DND-41 (cell line): ENCODE results near the gene TMEM236.
A peak's percentile ranks its signal among the peaks of the same experiment; 100 is the strongest.

ENCODE experiments used
- ATAC-seq: fragments of 200-7000 bp; cut with Tn5 transposase; 3 replicates; pipeline ENCODE4 v1.9.1; 2021; ENCODE audit warnings: low read depth; ENCODE audit not compliant: insufficient read depth
- DNase-seq: peaks from one replicate; pipeline ENCODE4 v3.0.0-alpha.2; 2020
- H2AFZ ChIP-seq: 2 replicates; pipeline ENCODE4 v1.6.0; 2012; ENCODE audit warnings: low read depth, low read length
- H3K27ac ChIP-seq: 2 replicates; pipeline ENCODE4 v1.5.1; 2012; ENCODE audit warnings: low read length, inconsistent platforms
- H3K27me3 ChIP-seq: fragments of 200-600 bp; sonication (generic); 2 replicates; pipeline ENCODE4 v1.6.0; 2012; ENCODE audit warnings: low read length, mild to moderate bottlenecking, inconsistent platforms; ENCODE audit not compliant: insufficient read depth, poor library complexity
- H3K36me3 ChIP-seq: 2 replicates; pipeline ENCODE4 v1.5.1; 2012; ENCODE audit warnings: low read length, inconsistent platforms; ENCODE audit not compliant: insufficient read depth
- H3K4me1 ChIP-seq: 2 replicates; pipeline ENCODE4 v1.5.1; 2012; ENCODE audit warnings: mild to moderate bottlenecking, low read length; ENCODE audit not compliant: insufficient read depth
- H3K4me2 ChIP-seq: 2 replicates; pipeline ENCODE4 v1.6.0; 2012; ENCODE audit warnings: mild to moderate bottlenecking, moderate library complexity, low read length, inconsistent platforms; ENCODE audit not compliant: insufficient read depth
- H3K4me3 ChIP-seq, 2 experiments: fragments of 200-600 bp in 1 of 2; shearing (Covaris generic) in 1 of 2; 2 replicates each; pipeline ENCODE4 v1.5.1; 2012 to 2016; ENCODE audit warnings: inconsistent platforms in 2 of 2, low read length in 2 of 2, mild to moderate bottlenecking in 2 of 2, low read depth in 1 of 2, moderate library complexity in 1 of 2
- H3K79me2 ChIP-seq: 2 replicates; pipeline ENCODE4 v1.6.0; 2012; ENCODE audit warnings: low read length, inconsistent platforms; ENCODE audit not compliant: insufficient read depth
- H3K9ac ChIP-seq: 2 replicates; pipeline ENCODE4 v1.6.0; 2012; ENCODE audit warnings: low read depth, mild to moderate bottlenecking, inconsistent platforms, low read length, moderate library complexity
- H3K9me3 ChIP-seq: 2 replicates; pipeline ENCODE4 v1.5.1; 2012; ENCODE audit warnings: low read length, moderate library complexity, mild to moderate bottlenecking, inconsistent platforms; ENCODE audit not compliant: insufficient read depth, severe bottlenecking
- H4K20me1 ChIP-seq: 2 replicates; pipeline ENCODE4 v1.6.0; 2012; ENCODE audit warnings: low read length; ENCODE audit not compliant: insufficient read depth
- EZH2 ChIP-seq: IDR thresholded peaks from 3 replicates; pipeline ENCODE4 v1.6.1; 2012; ENCODE audit warnings: borderline replicate concordance, low read depth, mild to moderate bottlenecking, moderate library complexity, low read length, inconsistent platforms; ENCODE audit not compliant: severe bottlenecking
- TF ChIP-seq, protein P1 (sequence below): IDR thresholded peaks from 2 replicates; pipeline ENCODE4 v1.5.1; 2012; ENCODE audit warnings: borderline replicate concordance, low read length, moderate library complexity, mild to moderate bottlenecking; ENCODE audit not compliant: poor library complexity, severe bottlenecking; ENCODE audit errors: extremely low read depth

The TMEM236 gene

GRCh38 chr10:17781856-17782255 lies 29.9 kb downstream of the TMEM236 start:
- Histone ChIP-seq H3K4me2 (no peak overlapping the region), H3K27ac (no peak overlapping the region), H3K4me1 (peaks cover 15% of the 10 kb centered on the region), H4K20me1 (no peaks in the 10 kb centered on the region), H2AFZ (no peak overlapping the region), H3K36me3 (no peaks in the 10 kb centered on the region), H3K9ac (no peak overlapping the region), H3K27me3 (no peaks in the 10 kb centered on the region), H3K9me3 (no peaks in the 10 kb centered on the region), H3K79me2 (no peaks in the 10 kb centered on the region), H3K4me3 (no peak overlapping the region)
- TF ChIP-seq, protein P1, sequence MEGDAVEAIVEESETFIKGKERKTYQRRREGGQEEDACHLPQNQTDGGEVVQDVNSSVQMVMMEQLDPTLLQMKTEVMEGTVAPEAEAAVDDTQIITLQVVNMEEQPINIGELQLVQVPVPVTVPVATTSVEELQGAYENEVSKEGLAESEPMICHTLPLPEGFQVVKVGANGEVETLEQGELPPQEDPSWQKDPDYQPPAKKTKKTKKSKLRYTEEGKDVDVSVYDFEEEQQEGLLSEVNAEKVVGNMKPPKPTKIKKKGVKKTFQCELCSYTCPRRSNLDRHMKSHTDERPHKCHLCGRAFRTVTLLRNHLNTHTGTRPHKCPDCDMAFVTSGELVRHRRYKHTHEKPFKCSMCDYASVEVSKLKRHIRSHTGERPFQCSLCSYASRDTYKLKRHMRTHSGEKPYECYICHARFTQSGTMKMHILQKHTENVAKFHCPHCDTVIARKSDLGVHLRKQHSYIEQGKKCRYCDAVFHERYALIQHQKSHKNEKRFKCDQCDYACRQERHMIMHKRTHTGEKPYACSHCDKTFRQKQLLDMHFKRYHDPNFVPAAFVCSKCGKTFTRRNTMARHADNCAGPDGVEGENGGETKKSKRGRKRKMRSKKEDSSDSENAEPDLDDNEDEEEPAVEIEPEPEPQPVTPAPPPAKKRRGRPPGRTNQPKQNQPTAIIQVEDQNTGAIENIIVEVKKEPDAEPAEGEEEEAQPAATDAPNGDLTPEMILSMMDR: peak; percentile 43
- no peak for TF ChIP-seq EZH2
- ATAC-seq: peak; percentile 55; the same call in 2 of the 3 replicates
- DNase-seq: no peak

- TF ChIP-seq, protein P1: no peak
- no peak for TF ChIP-seq EZH2
- no peak for ATAC-seq
- H4K20me1 ChIP-seq: no peaks in the 10 kb centered on the region
- no peak overlapping the region for H3K27ac ChIP-seq
- no peak overlapping the region for H3K4me2 ChIP-seq
- H3K27me3 ChIP-seq: no peaks in the 10 kb centered on the region
- H3K79me2 ChIP-seq: no peaks in the 10 kb centered on the region
- no peaks in the 10 kb centered on the region for H3K9me3 ChIP-seq
- no peak for DNase-seq
- no peak overlapping the region for H3K4me3 ChIP-seq
- no peak overlapping the region for H3K9ac ChIP-seq
- H3K4me1 ChIP-seq: peaks cover 15% of the 10 kb centered on the region
- no peaks in the 10 kb centered on the region for H3K36me3 ChIP-seq
- H2AFZ ChIP-seq: 0 out of 2 replicates have a peak overlapping the region, but pooled peaks have one; percentile 15
Measured at GRCh38 chr10:17782921-17783665, 31.1 kb downstream of the TMEM236 start.

DNA sequence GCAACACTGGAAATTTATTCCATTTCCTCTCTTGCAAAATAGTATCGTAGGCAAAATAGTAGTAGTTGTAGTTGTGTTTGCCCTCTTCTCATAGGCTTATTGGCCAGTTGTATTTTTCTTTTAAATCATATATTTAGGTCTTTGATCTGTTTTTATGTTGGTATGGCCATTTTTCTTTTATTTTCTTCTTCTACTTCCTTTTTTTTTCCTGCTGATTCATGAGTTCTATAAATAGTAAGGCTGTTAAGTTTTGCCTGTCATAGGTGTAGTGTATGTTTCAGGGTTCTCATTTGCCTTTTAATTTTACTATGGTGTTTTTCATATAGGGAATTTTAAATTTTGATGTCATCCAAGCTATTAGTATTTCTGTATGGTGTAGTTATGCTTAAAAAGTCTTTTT lies 31.8 kb downstream of the TMEM236 start:
- Histone ChIP-seq H3K27ac (no peak overlapping the region), H3K79me2 (no peaks in the 10 kb centered on the region), H3K9ac (no peak overlapping the region), H3K4me3 (no peak overlapping the region), H2AFZ (no peak overlapping the region), H3K4me1 (peaks cover 15% of the 10 kb centered on the region), H3K9me3 (no peaks in the 10 kb centered on the region), H4K20me1 (no peaks in the 10 kb centered on the region), H3K27me3 (no peaks in the 10 kb centered on the region), H3K4me2 (no peak overlapping the region), H3K36me3 (no peaks in the 10 kb centered on the region)
- no peak for DNase-seq
- ATAC-seq: no peak
- TF ChIP-seq EZH2: no peak
- TF ChIP-seq, protein P1: no peak

DNA sequence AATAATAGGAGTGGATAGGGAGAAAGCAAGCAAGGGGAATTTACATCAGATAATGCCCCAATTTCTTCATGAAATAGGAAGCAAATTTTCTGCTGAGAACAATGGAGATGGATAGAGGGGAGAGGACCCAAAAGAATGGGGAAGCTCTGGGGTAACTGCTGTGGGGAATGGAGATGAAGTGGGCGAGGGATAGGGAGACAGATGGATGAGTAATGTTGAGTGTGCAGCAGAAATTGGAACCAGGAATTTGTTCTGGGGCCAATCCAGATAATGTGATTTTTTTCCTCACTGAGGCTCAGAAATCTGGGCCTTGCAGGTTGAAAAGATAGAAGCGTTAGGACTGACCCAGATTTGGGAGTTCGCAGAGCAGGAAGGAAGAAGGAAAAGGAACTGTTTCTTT lies 32.7 kb downstream of the TMEM236 start:
- no peak for ATAC-seq

More for the DNA sequence above, 32.7 kb downstream of the TMEM236 start:
- Histone ChIP-seq H3K9ac (no peak overlapping the region), H2AFZ (no peak overlapping the region), H3K36me3 (no peaks in the 10 kb centered on the region), H3K4me3 (no peak overlapping the region), H3K27ac (no peak overlapping the region), H4K20me1 (no peaks in the 10 kb centered on the region), H3K4me1 (peaks cover 12% of the 10 kb centered on the region), H3K79me2 (no peaks in the 10 kb centered on the region), H3K27me3 (no peaks in the 10 kb centered on the region), H3K9me3 (no peaks in the 10 kb centered on the region), H3K4me2 (no peak overlapping the region)
- TF ChIP-seq, protein P1: no peak
- TF ChIP-seq EZH2: no peak
- DNase-seq: no peak
